ENCODE measurements around the gene PCCA.

GRCh38 chr13:100530671-100531213, 441.8 kb downstream of the PCCA start:
- TF ChIP-seq CTCF (IDR thresholded peaks at IDR 0.05; ENCODE audit: insufficient read depth, low read length, poor library complexity, severe bottlenecking), result no peak
- no peak for TF ChIP-seq EZH2phosphoT487 (conservative IDR thresholded peaks at IDR 0.05; ENCODE audit: low read length)
